ENCODE results near the gene DCT. TPM values are rescaled to one million over a fixed set of nuclear protein-coding genes. Genes with fewer than 3 reads are reported as not detected.

DCT gene
- total and polyA plus RNA-seq, 2 experiments from 2014 or later = not detected

DNA sequence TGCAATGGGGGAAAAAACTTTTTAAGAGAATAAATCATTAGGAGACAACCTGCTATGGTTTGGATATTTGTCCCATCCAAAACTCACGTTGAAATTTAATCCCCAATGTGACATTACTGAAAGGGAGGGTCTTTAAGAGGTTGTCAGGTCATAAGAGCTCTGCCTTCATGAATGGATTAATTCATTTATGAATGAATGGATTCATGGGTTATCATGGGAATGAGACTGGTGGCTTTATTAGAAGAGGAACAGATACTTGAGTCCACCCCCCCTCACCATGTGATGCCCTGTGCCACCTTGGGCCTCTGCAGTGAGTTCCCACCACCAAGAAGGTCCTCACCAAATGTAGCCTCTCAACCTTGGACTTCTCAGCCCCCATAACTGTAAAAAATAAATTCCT, 37.0 kb upstream of the DCT start:
- Histone ChIP-seq H2AFZ (no peak overlapping the region), H4K20me1 (ENCODE audit: insufficient read depth) (no peaks in the 10 kb centered on the region), H3K27me3 (replicated peaks; ENCODE audit: insufficient read depth) (no peaks in the 10 kb centered on the region; the same call in 1 of the 2 replicates), H3K27ac (no peak overlapping the region), H3K4me3 (no peak overlapping the region), H3F3A (ENCODE audit: insufficient read depth) (no peaks in the 10 kb centered on the region), H3K79me2 (ENCODE audit: insufficient read depth) (no peaks in the 10 kb centered on the region), H3K9me2 (ENCODE audit: insufficient read depth) (no peaks in the 10 kb centered on the region), H3K4me1 (ENCODE audit: insufficient read depth) (no peaks in the 10 kb centered on the region), H3K4me2 (ENCODE audit: unreplicated experiment) (no peak overlapping the region), H3K9ac (no peak overlapping the region), H3K36me3 (ENCODE audit: low read depth) (no peaks in the 10 kb centered on the region), H3K9me3 (ENCODE audit: low read depth) (no peaks in the 10 kb centered on the region)
- no peak for DNase-seq
- TF ChIP-seq EZH2 (IDR thresholded peaks at IDR 0.05; ENCODE audit: insufficient read depth, poor library complexity, severe bottlenecking) (no peak), EZH2phosphoT487 (IDR thresholded peaks at IDR 0.05; ENCODE audit: insufficient read depth, low read depth) (no peak)
- in situ Hi-C loops (cut with MboI) = no loop called here
- 2 to 5% methylated on average over 1 of the region's 1 CpG for WGBS, 2 experiments (ENCODE audit: low coverage in 1 of 2, low lambda C conversion rate in 2 of 2, missing lambda C conversion rate in 2 of 2)

DNA sequence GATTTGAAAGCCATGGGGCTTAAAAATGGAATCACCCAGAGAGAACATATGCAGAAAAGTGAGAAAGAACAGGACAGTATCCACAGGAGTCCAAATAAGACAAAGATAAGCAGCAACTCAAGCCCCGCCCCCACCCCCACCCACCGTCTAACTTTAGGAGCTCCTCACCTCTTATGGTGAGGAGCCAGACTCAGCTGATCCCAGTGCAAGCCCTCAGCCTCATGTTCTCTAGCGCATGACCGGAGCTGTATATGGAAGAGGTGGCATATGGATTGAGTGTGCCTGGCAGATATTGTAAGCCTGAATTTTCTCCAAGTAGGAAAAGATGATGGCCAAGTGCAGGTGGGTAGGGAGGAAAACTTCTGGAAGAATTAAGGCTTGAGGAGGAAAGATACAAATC, 36.4 kb upstream of the DCT start:
- Histone ChIP-seq H3K9me2 (ENCODE audit: insufficient read depth) (no peaks in the 10 kb centered on the region), H3K27me3 (replicated peaks; ENCODE audit: insufficient read depth) (no peaks in the 10 kb centered on the region; the same call in 1 of the 2 replicates), H3K4me2 (ENCODE audit: unreplicated experiment) (no peak overlapping the region), H2AFZ (no peak overlapping the region), H3K4me3 (no peak overlapping the region), H3K79me2 (ENCODE audit: insufficient read depth) (no peaks in the 10 kb centered on the region), H3K9ac (no peak overlapping the region), H3K27ac (no peak overlapping the region), H3K36me3 (ENCODE audit: low read depth) (no peaks in the 10 kb centered on the region), H3K4me1 (ENCODE audit: insufficient read depth) (no peaks in the 10 kb centered on the region), H3F3A (ENCODE audit: insufficient read depth) (no peaks in the 10 kb centered on the region), H4K20me1 (ENCODE audit: insufficient read depth) (no peaks in the 10 kb centered on the region), H3K9me3 (ENCODE audit: low read depth) (no peaks in the 10 kb centered on the region)
- in situ Hi-C loops (cut with MboI) = no loop called here
- no peak for DNase-seq
- 73 to 93% methylated on average over 3 to 4 of the region's 4 CpGs for WGBS, 2 experiments (ENCODE audit: low coverage in 1 of 2, low lambda C conversion rate in 2 of 2, missing lambda C conversion rate in 2 of 2)
- TF ChIP-seq EZH2phosphoT487 (IDR thresholded peaks at IDR 0.05; ENCODE audit: insufficient read depth, low read depth) (no peak), EZH2 (IDR thresholded peaks at IDR 0.05; ENCODE audit: insufficient read depth, poor library complexity, severe bottlenecking) (no peak)

DNA sequence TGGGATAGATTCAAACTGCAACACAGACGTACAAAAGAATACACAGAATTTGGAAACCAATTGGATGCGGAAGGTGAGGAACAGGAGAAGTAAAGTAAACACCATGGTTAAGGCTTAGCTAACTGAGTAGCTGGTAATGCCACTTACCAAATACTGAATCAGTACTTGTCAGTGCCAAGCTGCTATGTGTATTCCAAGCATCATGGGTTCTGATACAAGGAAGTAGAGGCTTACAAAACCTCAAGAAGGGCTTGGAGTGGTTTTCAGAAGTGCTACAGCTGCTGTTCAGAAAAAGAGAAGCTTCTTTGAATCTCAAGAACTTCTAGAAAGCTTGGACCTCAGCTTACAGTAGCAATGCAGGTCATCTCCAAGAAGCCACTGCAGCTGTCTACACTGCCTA, 35.9 kb upstream of the DCT start:
- no peaks in the 10 kb centered on the region for H3K79me2 ChIP-seq (ENCODE audit: insufficient read depth)
- H3K4me1 ChIP-seq (ENCODE audit: insufficient read depth) = no peaks in the 10 kb centered on the region
- no peak overlapping the region for H3K27ac ChIP-seq
- in situ Hi-C loops (cut with MboI) = no loop called here
- H3K4me3 ChIP-seq = no peak overlapping the region
- 73 to 76% methylated on average over 2 of the region's 2 CpGs for WGBS, 2 experiments (ENCODE audit: low coverage in 1 of 2, low lambda C conversion rate in 2 of 2, missing lambda C conversion rate in 2 of 2)
- no peaks in the 10 kb centered on the region for H3K9me2 ChIP-seq (ENCODE audit: insufficient read depth)
- no peaks in the 10 kb centered on the region for H3F3A ChIP-seq (ENCODE audit: insufficient read depth)
- H3K9me3 ChIP-seq (ENCODE audit: low read depth) = no peaks in the 10 kb centered on the region
- H3K9ac ChIP-seq = no peak overlapping the region
- no peaks in the 10 kb centered on the region for H3K36me3 ChIP-seq (ENCODE audit: low read depth)
- H4K20me1 ChIP-seq (ENCODE audit: insufficient read depth) = no peaks in the 10 kb centered on the region
- no peak overlapping the region for H3K4me2 ChIP-seq (ENCODE audit: unreplicated experiment)
- TF ChIP-seq EZH2 (IDR thresholded peaks at IDR 0.05; ENCODE audit: insufficient read depth, poor library complexity, severe bottlenecking) (no peak), EZH2phosphoT487 (IDR thresholded peaks at IDR 0.05; ENCODE audit: insufficient read depth, low read depth) (no peak)
- no peak for DNase-seq
- no peaks in the 10 kb centered on the region for H3K27me3 ChIP-seq (replicated peaks; ENCODE audit: insufficient read depth)
- H2AFZ ChIP-seq = no peak overlapping the region

DNA sequence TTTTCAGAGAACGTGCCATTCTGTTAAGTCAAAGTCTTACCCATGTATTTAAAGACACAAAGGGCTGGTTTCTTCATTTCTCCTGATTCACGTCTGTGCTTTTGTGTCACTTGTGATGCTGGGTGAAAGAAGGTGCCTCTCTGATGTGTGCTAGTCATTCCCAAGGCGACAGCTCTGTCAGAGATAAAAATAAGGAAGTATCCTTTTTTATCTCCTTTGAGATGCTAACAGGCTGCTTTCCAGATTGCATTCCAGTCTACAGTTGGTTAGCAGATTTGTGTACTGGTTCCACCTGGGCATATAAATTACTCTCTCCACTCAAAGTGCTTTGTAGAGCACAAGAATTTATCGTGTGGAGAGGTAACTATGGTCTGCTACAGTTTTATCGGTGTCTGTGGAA, 33.5 kb upstream of the DCT start:
- Histone ChIP-seq H3F3A (ENCODE audit: insufficient read depth) (no peaks in the 10 kb centered on the region), H3K27ac (no peak overlapping the region), H2AFZ (no peak overlapping the region), H3K4me2 (ENCODE audit: unreplicated experiment) (no peak overlapping the region), H3K9me3 (ENCODE audit: low read depth) (no peaks in the 10 kb centered on the region), H4K20me1 (ENCODE audit: insufficient read depth) (no peaks in the 10 kb centered on the region), H3K79me2 (ENCODE audit: insufficient read depth) (no peaks in the 10 kb centered on the region), H3K4me3 (no peak overlapping the region), H3K27me3 (replicated peaks; ENCODE audit: insufficient read depth) (no peaks in the 10 kb centered on the region), H3K9ac (no peak overlapping the region), H3K9me2 (ENCODE audit: insufficient read depth) (no peaks in the 10 kb centered on the region), H3K4me1 (ENCODE audit: insufficient read depth) (no peaks in the 10 kb centered on the region), H3K36me3 (ENCODE audit: low read depth) (no peaks in the 10 kb centered on the region)
- WGBS, 2 experiments (ENCODE audit: low coverage in 1 of 2, low lambda C conversion rate in 2 of 2, missing lambda C conversion rate in 2 of 2) = 14 to 19% methylated on average over 5 of the region's 5 CpGs
- in situ Hi-C loops (cut with MboI) = no loop called here
- TF ChIP-seq EZH2phosphoT487 (IDR thresholded peaks at IDR 0.05; ENCODE audit: insufficient read depth, low read depth) (no peak), EZH2 (IDR thresholded peaks at IDR 0.05; ENCODE audit: insufficient read depth, poor library complexity, severe bottlenecking) (no peak)
- DNase-seq = no peak

DNA sequence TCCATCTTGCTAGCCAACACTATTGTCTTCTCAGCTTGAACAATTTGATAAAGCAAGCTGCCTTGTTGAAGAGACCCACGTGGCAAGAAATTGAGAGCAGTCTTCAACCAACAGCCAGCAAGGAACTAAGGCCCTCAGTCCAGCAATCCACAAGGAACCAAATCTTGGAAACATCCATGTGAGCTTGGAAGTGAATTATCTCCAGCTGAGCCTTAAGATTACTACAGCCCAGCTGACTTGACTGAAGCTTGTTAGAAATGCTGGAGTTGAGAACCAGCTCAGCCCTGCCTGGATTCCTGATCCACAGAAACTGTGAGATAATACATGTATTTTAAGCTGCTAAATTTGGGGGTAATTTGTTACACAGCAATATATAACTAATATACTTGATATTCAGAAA, 26.2 kb upstream of the DCT start:
- Histone ChIP-seq H3K4me2 (ENCODE audit: unreplicated experiment) (no peak overlapping the region), H3K79me2 (ENCODE audit: insufficient read depth) (no peaks in the 10 kb centered on the region), H3K27ac (no peak overlapping the region), H3F3A (ENCODE audit: insufficient read depth) (no peaks in the 10 kb centered on the region), H3K36me3 (ENCODE audit: low read depth) (no peaks in the 10 kb centered on the region), H4K20me1 (ENCODE audit: insufficient read depth) (no peaks in the 10 kb centered on the region), H3K4me3 (no peak overlapping the region), H3K9me3 (ENCODE audit: low read depth) (no peaks in the 10 kb centered on the region), H3K27me3 (replicated peaks; ENCODE audit: insufficient read depth) (no peaks in the 10 kb centered on the region; the same call in 1 of the 2 replicates), H2AFZ (no peak overlapping the region), H3K9ac (no peak overlapping the region), H3K4me1 (ENCODE audit: insufficient read depth) (no peaks in the 10 kb centered on the region), H3K9me2 (ENCODE audit: insufficient read depth) (no peaks in the 10 kb centered on the region)
- 6 to 9% methylated on average over 1 of the region's 1 CpG for WGBS, 2 experiments (ENCODE audit: low coverage in 1 of 2, low lambda C conversion rate in 2 of 2, missing lambda C conversion rate in 2 of 2)
- no peak for DNase-seq
- in situ Hi-C loops (cut with MboI) = no loop called here
- TF ChIP-seq EZH2phosphoT487 (IDR thresholded peaks at IDR 0.05; ENCODE audit: insufficient read depth, low read depth) (no peak), EZH2 (IDR thresholded peaks at IDR 0.05; ENCODE audit: insufficient read depth, poor library complexity, severe bottlenecking) (no peak)

Data from GM23248 (cell line).